B cell (primary cell): ENCODE data around the gene RPH3AL.

ENCODE experiments used
- EZH2 ChIP-seq: IDR thresholded peaks from 2 replicates; pipeline ENCODE4 v1.6.1; 2012; ENCODE audit warnings: borderline replicate concordance, low read depth, mild to moderate bottlenecking, moderate library complexity, low read length; ENCODE audit not compliant: insufficient read depth, poor library complexity, severe bottlenecking
- TF ChIP-seq, protein P1 (sequence below): fragments of 200-600 bp; IDR thresholded peaks from one replicate; pipeline ENCODE4 v1.8.0; 2022; ENCODE audit warnings: antibody characterized with exemption, mild to moderate bottlenecking

DNA sequence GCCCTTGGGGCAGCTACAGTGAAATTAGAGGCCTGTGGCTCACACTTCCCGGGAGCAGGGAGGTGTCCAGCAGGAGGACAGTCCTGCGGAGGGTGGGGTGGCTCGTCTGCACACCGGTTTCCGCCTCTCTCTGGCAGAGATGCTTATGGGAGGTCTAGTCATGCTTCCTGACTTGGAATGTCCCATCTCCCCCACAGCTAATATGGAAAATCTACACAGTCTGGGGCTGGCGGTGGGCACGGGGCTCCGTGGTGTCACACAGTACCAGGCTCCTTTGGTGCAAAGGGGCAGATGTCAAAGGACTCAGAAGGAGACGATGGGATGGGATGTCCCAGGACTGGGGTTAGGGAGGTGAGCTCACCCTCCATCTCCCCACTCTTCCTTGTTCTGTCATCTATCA lies 127.1 kb downstream of the RPH3AL start:
- TF ChIP-seq, protein P1, sequence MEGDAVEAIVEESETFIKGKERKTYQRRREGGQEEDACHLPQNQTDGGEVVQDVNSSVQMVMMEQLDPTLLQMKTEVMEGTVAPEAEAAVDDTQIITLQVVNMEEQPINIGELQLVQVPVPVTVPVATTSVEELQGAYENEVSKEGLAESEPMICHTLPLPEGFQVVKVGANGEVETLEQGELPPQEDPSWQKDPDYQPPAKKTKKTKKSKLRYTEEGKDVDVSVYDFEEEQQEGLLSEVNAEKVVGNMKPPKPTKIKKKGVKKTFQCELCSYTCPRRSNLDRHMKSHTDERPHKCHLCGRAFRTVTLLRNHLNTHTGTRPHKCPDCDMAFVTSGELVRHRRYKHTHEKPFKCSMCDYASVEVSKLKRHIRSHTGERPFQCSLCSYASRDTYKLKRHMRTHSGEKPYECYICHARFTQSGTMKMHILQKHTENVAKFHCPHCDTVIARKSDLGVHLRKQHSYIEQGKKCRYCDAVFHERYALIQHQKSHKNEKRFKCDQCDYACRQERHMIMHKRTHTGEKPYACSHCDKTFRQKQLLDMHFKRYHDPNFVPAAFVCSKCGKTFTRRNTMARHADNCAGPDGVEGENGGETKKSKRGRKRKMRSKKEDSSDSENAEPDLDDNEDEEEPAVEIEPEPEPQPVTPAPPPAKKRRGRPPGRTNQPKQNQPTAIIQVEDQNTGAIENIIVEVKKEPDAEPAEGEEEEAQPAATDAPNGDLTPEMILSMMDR = no peak
- no peak for TF ChIP-seq EZH2
